HepG2 (cell line): Measurements from ENCODE around the gene CLASRP. TPM values are rescaled to one million over a fixed set of nuclear protein-coding genes. Genes with fewer than 3 reads are reported as not detected.

Experiments used
- ATF7 ChIP-seq, 2 experiments: fragments of 450-650 bp in 1 of 2; sonication (generic) in 1 of 2; formaldehyde crosslinking in 1 of 2; IDR thresholded peaks; 2 replicates each; pipeline versions ENCODE4 v1.4.0 to v1.6.1; 2016 to 2020; ENCODE audit warnings: antibody characterized with exemption in 1 of 2, mild to moderate bottlenecking in 1 of 2, missing genetic modification reagents in 1 of 2
- CBX1 ChIP-seq: IDR thresholded peaks from one replicate; pipeline ENCODE4 v1.6.1; 2016; ENCODE audit warnings: antibody characterized with exemption, low read depth
- CEBPG ChIP-seq: IDR thresholded peaks from 2 replicates; pipeline ENCODE4 v1.6.1; 2016
- GATA4 ChIP-seq: sonication (generic); IDR thresholded peaks from 2 replicates; pipeline ENCODE4 v1.6.1; 2016; ENCODE audit warnings: antibody characterized with exemption, low read depth, borderline replicate concordance
- GFI1 ChIP-seq: sonication (generic); formaldehyde crosslinking; IDR thresholded peaks from 2 replicates; pipeline ENCODE4 v1.5.0; 2020; ENCODE audit warnings: missing genetic modification reagents, mild to moderate bottlenecking, borderline replicate concordance
- HMGXB4 ChIP-seq, 2 experiments: sonication (generic) in 1 of 2; formaldehyde crosslinking in 1 of 2; IDR thresholded peaks; 2 replicates each; pipeline versions ENCODE4 v1.4.0 to v1.6.1; 2018 to 2020; ENCODE audit warnings: missing genetic modification reagents in 2 of 2, borderline replicate concordance in 1 of 2, low read depth in 1 of 2, mild to moderate bottlenecking in 1 of 2, missing biosample characterization in 1 of 2
- IRF9 ChIP-seq: sonication (generic); formaldehyde crosslinking; IDR thresholded peaks from 2 replicates; pipeline ENCODE4 v1.8.0; 2022; ENCODE audit warnings: missing genetic modification reagents, mild to moderate bottlenecking, borderline replicate concordance
- NCOA1 ChIP-seq: sonication (generic); formaldehyde crosslinking; IDR thresholded peaks from 2 replicates; pipeline ENCODE4 v1.9.0; 2021; ENCODE audit warnings: missing genetic modification reagents
- PBX2 ChIP-seq: IDR thresholded peaks from 2 replicates; pipeline ENCODE4 v1.6.1; 2016; ENCODE audit warnings: control low read depth
- SIN3A ChIP-seq: IDR thresholded peaks from 2 replicates; pipeline ENCODE4 v1.6.1; 2011; ENCODE audit warnings: low read depth, mild to moderate bottlenecking, control low read depth, low read length, borderline replicate concordance
- THAP11 ChIP-seq: IDR thresholded peaks from 2 replicates; pipeline ENCODE4 v1.6.1; 2016; ENCODE audit warnings: missing biosample characterization, missing genetic modification reagents
- ZBTB49 ChIP-seq: sonication (generic); formaldehyde crosslinking; IDR thresholded peaks from 2 replicates; pipeline ENCODE4 v1.4.0; 2020; ENCODE audit warnings: missing genetic modification reagents, borderline replicate concordance
- ZFP37 ChIP-seq: sonication (generic); formaldehyde crosslinking; IDR thresholded peaks from 2 replicates; pipeline ENCODE4 v1.4.0; 2020; ENCODE audit warnings: missing genetic modification reagents, borderline replicate concordance
- ZNF12 ChIP-seq: sonication (generic); formaldehyde crosslinking; IDR thresholded peaks from 2 replicates; pipeline ENCODE4 v1.5.0; 2020; ENCODE audit warnings: missing genetic modification reagents
- ZNF552 ChIP-seq: sonication (generic); formaldehyde crosslinking; IDR thresholded peaks from 2 replicates; pipeline ENCODE4 v1.9.0; 2022; ENCODE audit warnings: missing genetic modification reagents, mild to moderate bottlenecking, borderline replicate concordance
- ZNF564 ChIP-seq: sonication (generic); formaldehyde crosslinking; IDR thresholded peaks from 2 replicates; pipeline ENCODE4 v1.8.1; 2023; ENCODE audit warnings: mild to moderate bottlenecking, missing genetic modification reagents
- ZNF737 ChIP-seq: sonication (generic); formaldehyde crosslinking; IDR thresholded peaks from 2 replicates; pipeline ENCODE4 v1.5.0; 2020; ENCODE audit warnings: missing genetic modification reagents, mild to moderate bottlenecking, borderline replicate concordance
- ZNF777 ChIP-seq: sonication (generic); formaldehyde crosslinking; IDR thresholded peaks from 2 replicates; pipeline ENCODE4 v1.4.0; 2020; ENCODE audit warnings: missing genetic modification reagents
- ZSCAN31 ChIP-seq: sonication (generic); formaldehyde crosslinking; IDR thresholded peaks from 2 replicates; pipeline ENCODE4 v1.5.0; 2020; ENCODE audit warnings: low read depth, mild to moderate bottlenecking, missing genetic modification reagents
- polyA plus RNA-seq, 8 experiments: library from polyadenylated mRNA; depleted of rRNA in 3 of 8; stranded (reverse) in 7 of 8; unstranded in 1 of 8; fragments of >200 nt; fragmentation: Illumina TruSeq in 4 of 8; extraction: Trizol in 4 of 8; gene quantifications; 2 replicates each; pipeline versions ENCODE4 v1.2.1 to v1.2.3, GENCODE V29; 2011 to 2016; ENCODE audit warnings: low read depth in 4 of 8, missing spikeins in 1 of 8, mixed read lengths in 1 of 8; ENCODE audit not compliant: insufficient read depth in 1 of 8
- total RNA-seq, 5 experiments: library from RNA; depleted of rRNA; stranded (reverse); fragments of >200 nt; fragmentation: Illumina TruSeq; extraction: Trizol; gene quantifications; 2 replicates each; pipeline ENCODE4 v1.2.3, GENCODE V29; 2016; ENCODE audit warnings: low read depth in 1 of 5
- TF ChIP-seq, protein P1 (sequence below): sonication (generic); formaldehyde crosslinking; IDR thresholded peaks from 2 replicates; pipeline ENCODE4 v1.5.0; 2020; ENCODE audit warnings: mild to moderate bottlenecking, missing genetic modification reagents, moderate library complexity

The CLASRP gene
- total and polyA plus RNA-seq, 2 of the 13 experiments (the other 11 are each of a cell fraction or from before 2014, with no cell fraction given), result 32.0 to 51.4 TPM

DNA sequence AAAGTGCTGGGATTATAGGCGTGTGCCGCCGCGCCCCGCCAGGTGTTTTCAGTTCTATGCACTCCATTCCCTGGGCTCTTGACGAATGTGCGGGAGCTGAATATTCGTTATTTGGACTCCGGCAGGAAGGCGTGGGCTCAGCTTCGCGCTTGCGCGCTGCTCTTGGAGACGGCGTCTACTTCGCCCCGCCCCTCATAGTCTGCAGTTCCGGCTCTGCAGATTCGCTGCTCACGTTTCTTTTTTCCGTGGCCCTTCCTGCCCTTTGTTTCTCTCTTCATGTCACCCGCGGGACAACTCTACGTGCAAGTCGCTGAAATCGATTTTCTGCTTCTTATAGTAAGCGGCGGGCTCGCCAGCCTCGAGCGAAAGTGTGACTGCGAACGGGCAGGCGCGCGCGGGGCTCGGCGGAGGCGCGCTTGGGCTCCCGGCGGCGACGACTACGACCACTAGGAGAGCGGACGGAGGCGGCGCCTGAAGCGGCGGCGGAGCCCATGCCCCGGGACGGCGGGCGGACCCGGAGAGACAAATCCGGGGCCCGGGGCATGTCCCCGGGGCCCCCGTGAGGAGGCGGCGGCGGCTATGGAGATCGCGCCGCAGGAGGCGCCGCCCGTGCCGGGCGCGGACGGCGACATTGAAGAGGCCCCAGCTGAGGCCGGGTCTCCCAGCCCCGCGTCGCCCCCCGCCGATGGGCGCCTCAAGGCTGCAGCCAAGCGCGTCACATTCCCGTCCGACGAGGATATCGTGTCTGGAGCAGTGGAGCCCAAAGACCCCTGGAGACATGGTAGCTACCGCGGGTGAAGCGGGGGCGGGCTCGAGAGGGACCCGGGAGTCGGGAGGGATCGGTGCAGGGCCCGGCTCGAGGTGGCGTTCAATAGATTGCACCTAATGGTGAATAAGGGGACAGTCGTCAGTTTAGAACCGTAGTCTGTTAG is 54.2 kb downstream of the CLASRP start, which contains the start of gene PPP1R37 (continued):
- TF ChIP-seq GFI1 (CRISPR knock-in tag) (peak; percentile 76; the same call in 1 of the 2 replicates), NCOA1 (CRISPR knock-in tag) (peak; percentile 77; the same call in 1 of the 2 replicates), CEBPG (no peak), SIN3A (peak; percentile 75; the same call in 1 of the 2 replicates), ZBTB49 (no peak), IRF9 (peak; percentile 77; the same call in 1 of the 2 replicates), ZNF564 (no peak), PBX2 (CRISPR knock-in tag) (no peak), ZNF737 (no peak), ATF7 (IDR thresholded peaks at IDR 0.05) (no peak), ATF7 (CRISPR knock-in tag; IDR thresholded peaks at IDR 0.05) (no peak), ZSCAN31 (peak; percentile 52; the same call in 1 of the 2 replicates), GATA4 (no peak), THAP11 (CRISPR knock-in tag) (peak; percentile 93), ZNF12 (no peak), CBX1 (peak; percentile 63), HMGXB4 (CRISPR knock-in tag; IDR thresholded peaks at IDR 0.05; ENCODE audit: borderline replicate concordance in 1 of 2, low read depth in 1 of 2) (peak; percentile 90 to 93), ZNF777 (no peak; the same call in 1 of the 2 replicates), ZNF552 (CRISPR knock-in tag) (no peak; the same call in 1 of the 2 replicates), ZFP37 (CRISPR knock-in tag) (no peak)
- TF ChIP-seq, protein P1, sequence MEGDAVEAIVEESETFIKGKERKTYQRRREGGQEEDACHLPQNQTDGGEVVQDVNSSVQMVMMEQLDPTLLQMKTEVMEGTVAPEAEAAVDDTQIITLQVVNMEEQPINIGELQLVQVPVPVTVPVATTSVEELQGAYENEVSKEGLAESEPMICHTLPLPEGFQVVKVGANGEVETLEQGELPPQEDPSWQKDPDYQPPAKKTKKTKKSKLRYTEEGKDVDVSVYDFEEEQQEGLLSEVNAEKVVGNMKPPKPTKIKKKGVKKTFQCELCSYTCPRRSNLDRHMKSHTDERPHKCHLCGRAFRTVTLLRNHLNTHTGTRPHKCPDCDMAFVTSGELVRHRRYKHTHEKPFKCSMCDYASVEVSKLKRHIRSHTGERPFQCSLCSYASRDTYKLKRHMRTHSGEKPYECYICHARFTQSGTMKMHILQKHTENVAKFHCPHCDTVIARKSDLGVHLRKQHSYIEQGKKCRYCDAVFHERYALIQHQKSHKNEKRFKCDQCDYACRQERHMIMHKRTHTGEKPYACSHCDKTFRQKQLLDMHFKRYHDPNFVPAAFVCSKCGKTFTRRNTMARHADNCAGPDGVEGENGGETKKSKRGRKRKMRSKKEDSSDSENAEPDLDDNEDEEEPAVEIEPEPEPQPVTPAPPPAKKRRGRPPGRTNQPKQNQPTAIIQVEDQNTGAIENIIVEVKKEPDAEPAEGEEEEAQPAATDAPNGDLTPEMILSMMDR, result peak; percentile 30; the same call in 1 of the 2 replicates
